B cell (primary cell): Measurements from ENCODE around the gene ARHGAP15. TPM values are rescaled to one million over a fixed set of nuclear protein-coding genes. Genes with fewer than 3 reads are reported as not detected.

Source experiments
- ATAC-seq: fragments of 200-7000 bp; cut with Tn5 transposase; one replicate; pipeline ENCODE4 v1.10.0; 2021; ENCODE audit warnings: low read depth, mild to moderate bottlenecking, moderate number of reproducible peaks, moderate library complexity
- CTCF ChIA-PET: fragments of 350-600 bp; sonication (Branson Sonifier 250); formaldehyde crosslinking; loops from one replicate; lab custom pipeline; 2021; ENCODE audit warnings: antibody characterized with exemption, inconsistent platforms; lab: Charles Lee
- POLR2A ChIA-PET: fragments of 350-600 bp; sonication (Branson Sonifier 250); formaldehyde crosslinking; loops from one replicate; lab custom pipeline; 2021; ENCODE audit warnings: antibody characterized with exemption; lab: Charles Lee
- DNase-seq: peaks from one replicate; pipeline ENCODE4 v3.0.0; 2013
- H2AFZ ChIP-seq: 2 replicates; pipeline ENCODE4 v1.6.1; 2012; ENCODE audit warnings: mild to moderate bottlenecking, low read depth, low read length; ENCODE audit not compliant: insufficient read depth, poor library complexity, severe bottlenecking
- H3K27ac ChIP-seq, 2 donors: 1 replicate in 1 of 2; 2 replicates in 1 of 2; pipeline ENCODE4 v1.5.1; 2012 to 2013; ENCODE audit warnings: low read length in 2 of 2, mild to moderate bottlenecking in 2 of 2, moderate library complexity in 1 of 2
- H3K27me3 ChIP-seq, 4 experiments: fragments of 200-600 bp in 1 of 4; sonication (generic) in 1 of 4; replicated peaks in 1 of 4; 1 replicate in 2 of 4; 2 replicates in 2 of 4; pipeline versions ENCODE4 v1.6.1 to v1.7.0; 2013 to 2016; ENCODE audit warnings: low read length in 3 of 4, mild to moderate bottlenecking in 2 of 4, mixed read lengths in 1 of 4, moderate library complexity in 1 of 4; ENCODE audit not compliant: insufficient read depth in 4 of 4, control insufficient read depth in 3 of 4; ENCODE audit errors: control extremely low read depth in 1 of 4
- H3K36me3 ChIP-seq, 2 experiments: replicated peaks in 1 of 2; 1 replicate in 1 of 2; 2 replicates in 1 of 2; pipeline versions ENCODE4 v1.6.1 to v1.7.1; 2013; ENCODE audit warnings: low read length in 1 of 2; ENCODE audit not compliant: insufficient read depth in 2 of 2, control insufficient read depth in 1 of 2; ENCODE audit errors: control extremely low read depth in 1 of 2, extremely low read depth in 1 of 2
- H3K4me1 ChIP-seq, 2 donors: fragments of 200-600 bp in 1 of 2; sonication (generic) in 1 of 2; 1 replicate in 1 of 2; 2 replicates in 1 of 2; pipeline versions ENCODE4 v1.5.1 to v1.6.1; 2013 to 2017; ENCODE audit warnings: low read length in 2 of 2; ENCODE audit not compliant: control insufficient read depth in 2 of 2, insufficient read depth in 2 of 2
- H3K4me2 ChIP-seq: replicated peaks from 2 replicates; pipeline ENCODE3; 2012; ENCODE audit warnings: mild to moderate bottlenecking, low read depth, low read length; ENCODE audit not compliant: poor library complexity, severe bottlenecking
- H3K4me3 ChIP-seq, 5 experiments: fragments of 200-600 bp in 1 of 5; sonication (generic) in 1 of 5; 1 replicate in 3 of 5; 2 replicates in 2 of 5; pipeline versions ENCODE4 v1.5.1 to v1.7.0; 2011 to 2016; ENCODE audit warnings: low read length in 4 of 5, mild to moderate bottlenecking in 4 of 5, low read depth in 2 of 5, control low read depth in 1 of 5, moderate library complexity in 1 of 5; ENCODE audit not compliant: insufficient read depth in 1 of 5; ENCODE audit errors: control extremely low read depth in 1 of 5, extremely low read depth in 1 of 5
- H3K79me2 ChIP-seq: fragments of 200-600 bp; sonication (generic); one replicate; pipeline ENCODE4 v1.6.0; 2016; ENCODE audit warnings: low read length; ENCODE audit not compliant: control insufficient read depth, insufficient read depth
- H3K9ac ChIP-seq: fragments of 200-600 bp; sonication (generic); 2 replicates; pipeline ENCODE4 v1.6.1; 2017; ENCODE audit warnings: mild to moderate bottlenecking, low read length, moderate library complexity
- H3K9me3 ChIP-seq, 3 donors: one replicate each; pipeline versions ENCODE4 v1.6.1 to v1.7.1; 2013; ENCODE audit warnings: low read length in 2 of 3; ENCODE audit not compliant: control insufficient read depth in 2 of 3, insufficient read depth in 1 of 3; ENCODE audit errors: control extremely low read depth in 1 of 3
- H4K20me1 ChIP-seq: 2 replicates; pipeline ENCODE4 v1.6.0; 2012; ENCODE audit warnings: mild to moderate bottlenecking, low read length; ENCODE audit not compliant: insufficient read depth, control insufficient read depth, poor library complexity, severe bottlenecking
- H3K27ac Mint-ChIP-seq: one replicate; pipeline ENCODE4 v1.8.0; 2021; ENCODE audit warnings: mixed read lengths
- H3K27me3 Mint-ChIP-seq: one replicate; pipeline ENCODE4 v1.8.0; 2021; ENCODE audit warnings: mixed read lengths
- H3K4me1 Mint-ChIP-seq: one replicate; pipeline ENCODE4 v1.8.0; 2021; ENCODE audit warnings: mixed read lengths
- H3K4me3 Mint-ChIP-seq: one replicate; pipeline ENCODE4 v1.8.0; 2021; ENCODE audit warnings: mixed read lengths
- H3K9me3 Mint-ChIP-seq: one replicate; pipeline ENCODE4 v1.8.0; 2022; ENCODE audit warnings: mixed read lengths; ENCODE audit not compliant: insufficient read depth
- CTCF ChIP-seq: fragments of 200-600 bp; IDR thresholded peaks from one replicate; pipeline ENCODE4 v1.8.0; 2022; ENCODE audit warnings: antibody characterized with exemption, mild to moderate bottlenecking
- EZH2 ChIP-seq: IDR thresholded peaks from 2 replicates; pipeline ENCODE4 v1.6.1; 2012; ENCODE audit warnings: borderline replicate concordance, low read depth, mild to moderate bottlenecking, moderate library complexity, low read length; ENCODE audit not compliant: insufficient read depth, poor library complexity, severe bottlenecking
- whole genome bisulfite sequencing: methylation state at CpG from one replicate; pipeline ENCODE4 v1.1.5; 2013; ENCODE audit warnings: missing lambda C conversion rate; ENCODE audit not compliant: insufficient coverage; 5-methylcytosine and 5-hydroxymethylcytosine counted together
- intact Hi-C: fragments of 100-400 bp; cut with micrococcal nuclease; formaldehyde crosslinking; loops from one replicate; pipeline ENCODE4 v1.10.0; 2022
- polyA plus RNA-seq: library from polyadenylated mRNA; depleted of rRNA; stranded (reverse); fragments of >200 nt; gene quantifications from 2 replicates; pipeline ENCODE4 v1.2.3, GENCODE V29; 2012
- total RNA-seq, 2 donors: library from RNA; stranded (reverse); fragments of 120-200 nt in 1 of 2; gene quantifications; 1 replicate in 1 of 2; 2 replicates in 1 of 2; pipeline versions ENCODE4 v1.2.3 to v1.2.4, GENCODE V29; 2013 to 2022

ARHGAP15 gene
- total and polyA plus RNA-seq, 2 donors (not counting 1 experiment from before 2014, with no cell fraction given) = 58.6 to 187 TPM

- Histone ChIP-seq H3K9ac (no peak overlapping the region), H3K4me3 (no peak overlapping the region), H3K79me2 (no peaks in the 10 kb centered on the region), H3K9me3 (peaks cover 0 to 21% (median 5%) of the 10 kb centered on the region in 3 donors), H3K36me3 (peaks cover 3 to 16% of the 10 kb centered on the region in 2 experiments), H3K4me1 (no peaks in the 10 kb centered on the region), H3K4me2 (no peak overlapping the region), H4K20me1 (no peaks in the 10 kb centered on the region), H2AFZ (no peak overlapping the region), H3K27ac (no peak overlapping the region), H3K27me3 (no peaks in the 10 kb centered on the region)
- H3K27me3 Mint-ChIP-seq = no peaks in the 10 kb centered on the region
- H3K4me3 Mint-ChIP-seq = no peak overlapping the region
- no peak for ATAC-seq
- ChIA-PET CTCF (no interaction called here), POLR2A (no interaction called here)
- peaks cover 4% of the 10 kb centered on the region for H3K9me3 Mint-ChIP-seq
- no peak for TF ChIP-seq CTCF
- intact Hi-C loops = no loop called here
- no peak overlapping the region for H3K27ac Mint-ChIP-seq
- DNase-seq = no peak
- H3K4me1 Mint-ChIP-seq = no peaks in the 10 kb centered on the region
Measured at GRCh38 chr2:143652692-143653091, 523.5 kb downstream of the ARHGAP15 start.

GRCh38 chr2:143668234-143668633, 539.0 kb downstream of the ARHGAP15 start:
- DNase-seq (no peak), ATAC-seq (no peak)
- no peaks in the 10 kb centered on the region for H3K9me3 Mint-ChIP-seq
- H3K27me3 ChIP-seq = no peaks in the 10 kb centered on the region
- H3K4me2 ChIP-seq = no peak overlapping the region
- H2AFZ ChIP-seq = no peak overlapping the region
- no peaks in the 10 kb centered on the region for H3K27me3 Mint-ChIP-seq
- ChIA-PET POLR2A (no interaction called here), CTCF (interaction anchor here (0.6 kb wide), 1 partner anchor 756 kb away, joined by 3 read pairs; no protein-coding TSS in a partner anchor)
- H3K79me2 ChIP-seq = no peaks in the 10 kb centered on the region
- no peak overlapping the region for H3K27ac ChIP-seq
- TF ChIP-seq EZH2 (no peak), CTCF (no peak)
- no peak overlapping the region for H3K27ac Mint-ChIP-seq
- H3K4me3 Mint-ChIP-seq = no peak overlapping the region
- H3K36me3 ChIP-seq = peaks cover 2 to 4% of the 10 kb centered on the region in 2 experiments
- no peaks in the 10 kb centered on the region for H4K20me1 ChIP-seq
- no peak overlapping the region for H3K9ac ChIP-seq
- intact Hi-C loops = no loop called here
- no peaks in the 10 kb centered on the region for H3K9me3 ChIP-seq
- H3K4me1 ChIP-seq = no peaks in the 10 kb centered on the region
- no peaks in the 10 kb centered on the region for H3K4me1 Mint-ChIP-seq
- H3K4me3 ChIP-seq = no peak overlapping the region
- WGBS = 100% methylated on average over 1 of the region's 2 CpGs
